HEK293 (cell line): ENCODE results near the gene GRID2.

Experiments
- CTCF ChIA-PET: fragments of 350-600 bp; formaldehyde crosslinking; extraction: SDS; loops from one replicate; lab custom pipeline; 2021; ENCODE audit warnings: antibody characterized with exemption; lab: Yijun Ruan, JAX
- POLR2A ChIA-PET: fragments of 300-600 bp; formaldehyde crosslinking; extraction: SDS; loops from one replicate; lab custom pipeline; 2020; ENCODE audit warnings: antibody characterized with exemption, inconsistent platforms; lab: Yijun Ruan, JAX
- H3K27ac ChIP-seq: fragments of 200-500 bp; sonication (Bioruptor generic); 2 replicates; pipeline ENCODE4 v1.5.1; 2014; ENCODE audit warnings: low read depth, low read length, control low read depth, inconsistent platforms; ENCODE audit errors: extremely low read depth
- H3K36me3 ChIP-seq, 2 experiments: fragments of 200-500 bp in 1 of 2; sonication (Bioruptor generic) in 1 of 2; 1 replicate in 1 of 2; 2 replicates in 1 of 2; pipeline ENCODE4 v1.5.1; 2014 to 2017; ENCODE audit warnings: inconsistent platforms in 2 of 2, low read length in 2 of 2; ENCODE audit not compliant: control insufficient read depth in 2 of 2, insufficient read depth in 1 of 2
- H3K4me1 ChIP-seq: fragments of 200-500 bp; sonication (Bioruptor generic); 2 replicates; pipeline ENCODE4 v1.5.1; 2014; ENCODE audit warnings: mild to moderate bottlenecking, low read length, inconsistent platforms; ENCODE audit not compliant: control insufficient read depth, insufficient read depth
- H3K4me3 ChIP-seq: 2 replicates; pipeline ENCODE4 v1.5.1; 2011; ENCODE audit warnings: low read depth, mild to moderate bottlenecking, control low read depth, low read length, moderate library complexity
- H3K9me3 ChIP-seq: fragments of 200-500 bp; sonication (Bioruptor generic); 2 replicates; pipeline ENCODE4 v1.5.1; 2014; ENCODE audit warnings: low read depth, low read length, inconsistent platforms; ENCODE audit not compliant: control insufficient read depth, insufficient read depth
- BCL11A ChIP-seq: fragments of 450-650 bp; formaldehyde crosslinking; IDR thresholded peaks from 2 replicates; pipeline ENCODE4 v1.5.1; 2016; ENCODE audit warnings: low read depth, missing biosample characterization, missing genetic modification characterization
- EGR2 ChIP-seq: fragments of 450-650 bp; formaldehyde crosslinking; IDR thresholded peaks from 2 replicates; pipeline ENCODE4 v1.5.1; 2016; ENCODE audit warnings: low read depth, missing biosample characterization, missing genetic modification characterization
- PRDM1 ChIP-seq: fragments of 450-650 bp; formaldehyde crosslinking; IDR thresholded peaks from 2 replicates; pipeline ENCODE4; 2016; ENCODE audit warnings: missing biosample characterization, missing genetic modification characterization
- PRDM4 ChIP-seq: fragments of 450-650 bp; formaldehyde crosslinking; IDR thresholded peaks from 2 replicates; pipeline ENCODE4 v1.5.1; 2017; ENCODE audit warnings: missing biosample characterization, missing genetic modification characterization
- SP3 ChIP-seq: fragments of 450-650 bp; formaldehyde crosslinking; IDR thresholded peaks from 2 replicates; pipeline ENCODE4 v1.5.1; 2016; ENCODE audit warnings: missing biosample characterization, missing genetic modification characterization
- TRIM28 ChIP-seq: IDR thresholded peaks from 2 replicates; pipeline ENCODE4 v1.6.1; 2011; ENCODE audit warnings: low read length, control low read depth, borderline replicate concordance
- ZFP41 ChIP-seq: fragments of 450-650 bp; formaldehyde crosslinking; IDR thresholded peaks from 2 replicates; pipeline ENCODE4 v1.5.1; 2016; ENCODE audit warnings: missing biosample characterization, missing genetic modification characterization, borderline replicate concordance
- ZIC2 ChIP-seq: fragments of 450-650 bp; formaldehyde crosslinking; IDR thresholded peaks from 2 replicates; pipeline ENCODE4 v1.5.1; 2016; ENCODE audit warnings: missing biosample characterization, missing genetic modification characterization
- ZNF157 ChIP-seq: fragments of 450-650 bp; formaldehyde crosslinking; IDR thresholded peaks from 2 replicates; pipeline ENCODE4 v1.5.1; 2016; ENCODE audit warnings: missing biosample characterization, missing genetic modification characterization
- ZNF16 ChIP-seq: fragments of 450-650 bp; formaldehyde crosslinking; IDR thresholded peaks from 2 replicates; pipeline ENCODE4 v1.5.1; 2016; ENCODE audit warnings: low read depth, missing biosample characterization, missing genetic modification characterization
- ZNF18 ChIP-seq: fragments of 450-650 bp; formaldehyde crosslinking; IDR thresholded peaks from 2 replicates; pipeline ENCODE4 v1.5.1; 2016; ENCODE audit warnings: missing biosample characterization, missing genetic modification characterization
- ZNF292 ChIP-seq: fragments of 450-650 bp; formaldehyde crosslinking; IDR thresholded peaks from 2 replicates; pipeline ENCODE4 v1.5.1; 2016; ENCODE audit warnings: low read depth, missing biosample characterization, missing genetic modification characterization, borderline replicate concordance
- ZNF341 ChIP-seq: fragments of 450-650 bp; formaldehyde crosslinking; IDR thresholded peaks from 2 replicates; pipeline ENCODE4; 2016; ENCODE audit warnings: low read depth, missing biosample characterization, missing genetic modification characterization
- ZNF366 ChIP-seq: fragments of 450-650 bp; formaldehyde crosslinking; conservative IDR thresholded peaks from 2 replicates; pipeline ENCODE4 v1.5.1; 2016; ENCODE audit warnings: missing biosample characterization, missing genetic modification characterization
- ZNF37A ChIP-seq: fragments of 450-650 bp; IDR thresholded peaks from 2 replicates; pipeline ENCODE4 v1.5.1; 2018; ENCODE audit warnings: missing biosample characterization, missing genetic modification characterization
- ZNF394 ChIP-seq: fragments of 450-650 bp; formaldehyde crosslinking; IDR thresholded peaks from 2 replicates; pipeline ENCODE4 v1.5.1; 2016; ENCODE audit warnings: missing biosample characterization, missing genetic modification characterization, mild to moderate bottlenecking, moderate library complexity, borderline replicate concordance
- ZNF473 ChIP-seq: fragments of 450-650 bp; formaldehyde crosslinking; IDR thresholded peaks from 2 replicates; pipeline ENCODE4 v1.5.1; 2017; ENCODE audit warnings: missing biosample characterization, missing genetic modification characterization
- ZNF488 ChIP-seq: fragments of 450-650 bp; formaldehyde crosslinking; IDR thresholded peaks from 2 replicates; pipeline ENCODE4 v1.5.1; 2016; ENCODE audit warnings: missing biosample characterization, missing genetic modification characterization
- ZNF561 ChIP-seq: fragments of 450-650 bp; IDR thresholded peaks from 2 replicates; pipeline ENCODE4 v1.5.1; 2018; ENCODE audit warnings: missing biosample characterization, missing genetic modification characterization, borderline replicate concordance
- ZNF621 ChIP-seq: fragments of 450-650 bp; formaldehyde crosslinking; IDR thresholded peaks from 2 replicates; pipeline ENCODE4 v1.5.1; 2017; ENCODE audit warnings: missing biosample characterization, missing genetic modification characterization
- ZNF660 ChIP-seq: fragments of 450-650 bp; IDR thresholded peaks from 2 replicates; pipeline ENCODE4 v1.5.1; 2018; ENCODE audit warnings: missing biosample characterization, mild to moderate bottlenecking, missing genetic modification characterization
- ZNF677 ChIP-seq: fragments of 450-650 bp; IDR thresholded peaks from 2 replicates; pipeline ENCODE4 v1.5.0; 2018; ENCODE audit warnings: missing biosample characterization, mild to moderate bottlenecking, missing genetic modification characterization, moderate library complexity
- ZNF837 ChIP-seq: fragments of 450-650 bp; formaldehyde crosslinking; IDR thresholded peaks from 2 replicates; pipeline ENCODE4 v1.5.1; 2016; ENCODE audit warnings: missing biosample characterization, missing genetic modification characterization
- ZSCAN16 ChIP-seq: fragments of 450-650 bp; formaldehyde crosslinking; IDR thresholded peaks from 2 replicates; pipeline ENCODE4 v1.5.1; 2016; ENCODE audit warnings: missing biosample characterization, missing genetic modification characterization

Gene GRID2

GRCh38 chr4:92255920-92256244 lies 47.9 kb upstream of the GRID2 start:
- Histone ChIP-seq H3K27ac (no peak overlapping the region), H3K36me3 (no peaks in the 10 kb centered on the region), H3K4me3 (no peak overlapping the region), H3K4me1 (no peaks in the 10 kb centered on the region), H3K9me3 (no peaks in the 10 kb centered on the region)
- TF ChIP-seq BCL11A (tag by site-specific recombination) (no peak), PRDM4 (tag by site-specific recombination) (no peak), ZFP41 (tag by site-specific recombination) (no peak), ZNF341 (tag by site-specific recombination) (no peak), TRIM28 (no peak), ZNF677 (no peak), ZNF16 (tag by site-specific recombination) (no peak), PRDM1 (tag by site-specific recombination) (no peak), ZNF837 (tag by site-specific recombination) (no peak)
- ChIA-PET CTCF (interaction anchor here (0.5 kb wide), 1 partner anchor 49 kb away, joined by 8 read pairs; no protein-coding TSS in a partner anchor), POLR2A (no interaction called here)

- Histone ChIP-seq H3K9me3 (no peaks in the 10 kb centered on the region), H3K27ac (no peak overlapping the region), H3K4me1 (no peaks in the 10 kb centered on the region), H3K4me3 (no peak overlapping the region), H3K36me3 (no peaks in the 10 kb centered on the region)
- CTCF ChIA-PET = no interaction called here
- POLR2A ChIA-PET = no interaction called here
- TF ChIP-seq ZSCAN16 (tag by site-specific recombination) = no peak
- no peak for TF ChIP-seq ZNF473 (tag by site-specific recombination)
Observed at GRCh38 chr4:92257931-92258857, 45.6 kb upstream of the GRID2 start.

GRCh38 chr4:92261256-92261655 lies 42.5 kb upstream of the GRID2 start:
- TF ChIP-seq ZNF18 (tag by site-specific recombination) (no peak), ZNF660 (tag by site-specific recombination) (no peak), ZNF488 (tag by site-specific recombination) (no peak), ZNF561 (tag by site-specific recombination) (no peak), ZNF157 (no peak), ZNF394 (tag by site-specific recombination) (no peak), ZNF292 (tag by site-specific recombination) (no peak), ZNF621 (tag by site-specific recombination) (no peak), EGR2 (tag by site-specific recombination) (no peak), ZIC2 (no peak), ZNF37A (tag by site-specific recombination) (no peak), ZNF366 (no peak), SP3 (tag by site-specific recombination) (no peak)
- no peaks in the 10 kb centered on the region for H3K4me1 ChIP-seq
- CTCF ChIA-PET = no interaction called here
- H3K36me3 ChIP-seq = no peaks in the 10 kb centered on the region
- H3K4me3 ChIP-seq = no peak overlapping the region
- no peak overlapping the region for H3K27ac ChIP-seq
- POLR2A ChIA-PET = no interaction called here
- no peaks in the 10 kb centered on the region for H3K9me3 ChIP-seq
